Uterus (tissue), 2 donors: Measurements from ENCODE around the gene PLSCR4.
"Not testable (repeated sequence)": the region's sequence is repeated elsewhere in the genome, so short reads cannot be mapped to it uniquely, and the experiment has no call there.

ENCODE experiments used
- CTCF ChIP-seq, 4 experiments: fragments of 200-600 bp in 2 of 4; fragments of 450-650 bp in 2 of 4; sonication (generic) in 2 of 4; IDR thresholded peaks; one replicate each; pipeline ENCODE4 v1.5.1; 2016 to 2019; ENCODE audit warnings: antibody characterized with exemption in 4 of 4, mild to moderate bottlenecking in 2 of 4, moderate library complexity in 1 of 4
- POLR2A ChIP-seq, 2 donors: fragments of 450-650 bp; IDR thresholded peaks; one replicate each; pipeline ENCODE4 v1.6.1; 2016; ENCODE audit warnings: antibody characterized with exemption in 2 of 2, mild to moderate bottlenecking in 1 of 2, moderate library complexity in 1 of 2

- not testable (repeated sequence) for TF ChIP-seq CTCF, POLR2A (IDR thresholded peaks at IDR 0.05)
Observed at GRCh38 chr3:146293401-146293800, 42.5 kb upstream of the PLSCR4 start.
